Fibroblast of lung (primary cell): ENCODE results near the gene SYNJ2. TPM values are rescaled to one million over a fixed set of nuclear protein-coding genes. Genes with fewer than 3 reads are reported as not detected.

ENCODE experiments used
- DNase-seq, 2 donors: peaks; one replicate each; pipeline versions ENCODE4 v3.0.0 to v3.0.0-alpha.2; 2010; ENCODE audit warnings: low read depth in 2 of 2
- H2AFZ ChIP-seq: 2 replicates; pipeline ENCODE4 v1.5.1; 2012; ENCODE audit warnings: low read length, control low read depth, inconsistent platforms
- H3K27ac ChIP-seq: 2 replicates; pipeline ENCODE4 v1.5.1; 2011; ENCODE audit warnings: low read length, control low read depth; ENCODE audit not compliant: insufficient read depth
- H3K27me3 ChIP-seq: 2 replicates; pipeline ENCODE4 v1.5.1; 2011; ENCODE audit warnings: mild to moderate bottlenecking, low read length; ENCODE audit not compliant: control insufficient read depth, insufficient read depth
- H3K36me3 ChIP-seq: 2 replicates; pipeline ENCODE4 v1.5.1; 2011; ENCODE audit warnings: low read length; ENCODE audit not compliant: control insufficient read depth, insufficient read depth
- H3K4me1 ChIP-seq: 2 replicates; pipeline ENCODE4 v1.5.1; 2011; ENCODE audit warnings: low read length; ENCODE audit not compliant: control insufficient read depth, insufficient read depth; ENCODE audit errors: extremely low read depth
- H3K4me2 ChIP-seq: 2 replicates; pipeline ENCODE4 v1.5.1; 2011; ENCODE audit warnings: low read length, control low read depth; ENCODE audit not compliant: insufficient read depth; ENCODE audit errors: extremely low read depth
- H3K4me3 ChIP-seq, 4 experiments: fragments of 200-600 bp in 1 of 4; sonication (generic) in 1 of 4; replicated peaks in 1 of 4; 2 replicates each; pipeline ENCODE4 v1.5.1; 2011 to 2016; ENCODE audit warnings: low read length in 4 of 4, low read depth in 3 of 4, mild to moderate bottlenecking in 3 of 4, control low read depth in 2 of 4, inconsistent platforms in 1 of 4, mixed read lengths in 1 of 4; ENCODE audit not compliant: insufficient read depth in 1 of 4; ENCODE audit errors: control extremely low read depth in 1 of 4
- H3K79me2 ChIP-seq: 2 replicates; pipeline ENCODE4 v1.5.1; 2012; ENCODE audit warnings: mild to moderate bottlenecking, low read length, inconsistent platforms; ENCODE audit not compliant: control insufficient read depth, insufficient read depth
- H3K9ac ChIP-seq: 2 replicates; pipeline ENCODE4 v1.5.1; 2011; ENCODE audit warnings: mild to moderate bottlenecking, low read length, control low read depth; ENCODE audit not compliant: insufficient read depth
- H3K9me3 ChIP-seq: 2 replicates; pipeline ENCODE4 v1.5.1; 2012; ENCODE audit warnings: low read depth, low read length; ENCODE audit not compliant: control insufficient read depth, insufficient read depth
- H4K20me1 ChIP-seq: 2 replicates; pipeline ENCODE4 v1.5.1; 2011; ENCODE audit warnings: low read length; ENCODE audit not compliant: control insufficient read depth, insufficient read depth; ENCODE audit errors: extremely low read depth
- CTCF ChIP-seq, 2 donors: IDR thresholded peaks in 1 of 2; conservative IDR thresholded peaks in 1 of 2; 1 replicate in 1 of 2; 2 replicates in 1 of 2; pipeline ENCODE4 v1.5.1; 2011 to 2012; ENCODE audit warnings: low read length in 2 of 2, control low read depth in 1 of 2, inconsistent platforms in 1 of 2, low read depth in 1 of 2, mild to moderate bottlenecking in 1 of 2
- EZH2 ChIP-seq: IDR thresholded peaks from 2 replicates; pipeline ENCODE4 v1.5.1; 2012; ENCODE audit warnings: low read length, control low read depth, mild to moderate bottlenecking; ENCODE audit errors: missing control alignments
- polyA plus RNA-seq, 2 donors: library from polyadenylated mRNA; depleted of rRNA in 1 of 2; stranded (reverse) in 1 of 2; unstranded in 1 of 2; fragments of >200 nt; gene quantifications; 2 replicates each; pipeline ENCODE4 v1.2.1, GENCODE V29; 2011 to 2012; ENCODE audit warnings: missing spikeins in 1 of 2
- total RNA-seq: library from RNA; depleted of rRNA; stranded (reverse); fragments of >200 nt; gene quantifications from 2 replicates; pipeline ENCODE4 v1.2.1, GENCODE V29; 2014

SYNJ2 gene
- total and polyA plus RNA-seq, 2 donors (not counting 1 experiment from before 2014, with no cell fraction given): 23.5 to 57.3 TPM

GRCh38 chr6:158049055-158050028 lies 67.7 kb downstream of the SYNJ2 start:
- Histone ChIP-seq H3K79me2 (peaks cover 3% of the 10 kb centered on the region), H3K4me3 (no peak overlapping the region), H3K9me3 (no peaks in the 10 kb centered on the region), H2AFZ (no peak overlapping the region), H3K27ac (no peak overlapping the region), H3K36me3 (peaks cover 26% of the 10 kb centered on the region), H3K27me3 (no peaks in the 10 kb centered on the region), H4K20me1 (no peaks in the 10 kb centered on the region), H3K9ac (no peak overlapping the region), H3K4me1 (peaks cover 14% of the 10 kb centered on the region), H3K4me2 (no peak overlapping the region)
- no peak for TF ChIP-seq CTCF (conservative IDR thresholded peaks at IDR 0.05 in 1 of 2, IDR thresholded peaks at IDR 0.05 in 1 of 2; ENCODE audit: low read depth in 1 of 2, low read length in 2 of 2)
- TF ChIP-seq EZH2: no peak
- DNase-seq: no peak

- H4K20me1 ChIP-seq: no peaks in the 10 kb centered on the region
- no peak overlapping the region for H3K9ac ChIP-seq
- H3K27ac ChIP-seq: peak overlapping the region; percentile 47
- no peaks in the 10 kb centered on the region for H3K9me3 ChIP-seq
- TF ChIP-seq CTCF (conservative IDR thresholded peaks at IDR 0.05 in 1 of 2, IDR thresholded peaks at IDR 0.05 in 1 of 2; ENCODE audit: low read depth in 1 of 2, low read length in 2 of 2) (no peak), EZH2 (no peak)
- H3K36me3 ChIP-seq: peaks cover 23% of the 10 kb centered on the region
- peaks cover 3% of the 10 kb centered on the region for H3K79me2 ChIP-seq
- H3K4me1 ChIP-seq: peaks cover 14% of the 10 kb centered on the region
- no peak overlapping the region for H3K4me2 ChIP-seq
- H3K27me3 ChIP-seq: no peaks in the 10 kb centered on the region
- no peak overlapping the region for H2AFZ ChIP-seq
- no peak for DNase-seq
- H3K4me3 ChIP-seq: no peak overlapping the region
Measured at GRCh38 chr6:158050107-158050735, 68.6 kb downstream of the SYNJ2 start.

GRCh38 chr6:158050955-158051354 lies 69.3 kb downstream of the SYNJ2 start:
- H3K4me2 ChIP-seq: no peak overlapping the region
- DNase-seq: no peak
- H3K9me3 ChIP-seq: no peaks in the 10 kb centered on the region
- H3K27ac ChIP-seq: peak overlapping the region; percentile 47
- H2AFZ ChIP-seq: no peak overlapping the region
- H3K79me2 ChIP-seq: peaks cover 3% of the 10 kb centered on the region
- H3K36me3 ChIP-seq: peaks cover 21% of the 10 kb centered on the region
- H3K9ac ChIP-seq: no peak overlapping the region
- peaks cover 14% of the 10 kb centered on the region for H3K4me1 ChIP-seq
- H4K20me1 ChIP-seq: no peaks in the 10 kb centered on the region
- no peak overlapping the region for H3K4me3 ChIP-seq
- no peak for TF ChIP-seq EZH2
- TF ChIP-seq CTCF (conservative IDR thresholded peaks at IDR 0.05 in 1 of 2, IDR thresholded peaks at IDR 0.05 in 1 of 2; ENCODE audit: low read depth in 1 of 2, low read length in 2 of 2): no peak
- no peaks in the 10 kb centered on the region for H3K27me3 ChIP-seq
